Astrocyte of the spinal cord (primary cell): ENCODE measurements around the gene COL23A1.
"Not testable (repeated sequence)": the region's sequence is repeated elsewhere in the genome, so short reads cannot be mapped to it uniquely, and the experiment has no call there.

ENCODE experiments used
- DNase-seq: peaks from one replicate; pipeline ENCODE4 v3.0.0; 2011; ENCODE audit warnings: low read depth, low spot score
- H3K4me3 ChIP-seq: 2 replicates; pipeline ENCODE4 v1.5.1; 2011; ENCODE audit warnings: low read depth, mild to moderate bottlenecking, low read length, moderate library complexity
- CTCF ChIP-seq: IDR thresholded peaks from 2 replicates; pipeline ENCODE4 v1.5.1; 2012; ENCODE audit warnings: low read depth, mild to moderate bottlenecking, low read length, inconsistent platforms
- in situ Hi-C: cut with HindIII; loops from 2 replicates; pipeline ENCODE4 v1.10.0; 2017; ENCODE audit warnings: low sequenced_read_pairs

Gene COL23A1

GRCh38 chr5:178371362-178372111 is 218.7 kb downstream of the COL23A1 start:
- TF ChIP-seq CTCF = no peak
- H3K4me3 ChIP-seq = no peak overlapping the region
- in situ Hi-C loops = no loop called here
- DNase-seq = no peak

GRCh38 chr5:178370102-178370501 is 220.1 kb downstream of the COL23A1 start:
- no peak for TF ChIP-seq CTCF
- H3K4me3 ChIP-seq = no peak overlapping the region
- no peak for DNase-seq
- in situ Hi-C loops = no loop called here

- in situ Hi-C loops, DNase-seq, H3K4me3 ChIP-seq: not testable (repeated sequence)
Measured at GRCh38 chr5:178369469-178369868, 220.7 kb downstream of the COL23A1 start.

- TF ChIP-seq CTCF = no peak
- no peak for DNase-seq
Measured at GRCh38 chr5:178368716-178369300, 221.4 kb downstream of the COL23A1 start.

GRCh38 chr5:178368274-178368673 is 221.9 kb downstream of the COL23A1 start:
- no peak for DNase-seq
- no peak for TF ChIP-seq CTCF
- in situ Hi-C loops = no loop called here
- H3K4me3 ChIP-seq = no peak overlapping the region

More at GRCh38 chr5:178368716-178369300, 221.4 kb downstream of the COL23A1 start:
- in situ Hi-C loops = no loop called here
- no peak overlapping the region for H3K4me3 ChIP-seq

- in situ Hi-C loops = no loop called here
- DNase-seq = no peak
- TF ChIP-seq CTCF = no peak
- H3K4me3 ChIP-seq = no peak overlapping the region
Measured at GRCh38 chr5:178367736-178368120, 222.5 kb downstream of the COL23A1 start.

GRCh38 chr5:178366998-178367735 is 223.0 kb downstream of the COL23A1 start:
- no peak overlapping the region for H3K4me3 ChIP-seq
- no peak for DNase-seq
- TF ChIP-seq CTCF = no peak
- in situ Hi-C loops = no loop called here
